NCI-H2107 (cell line): ENCODE results near the gene ASF1A.
A peak's percentile ranks its signal among the peaks of the same experiment; 100 is the strongest.

ENCODE experiments used
- DNase-seq: peaks from one replicate; lab custom pipeline; 2025; lab: John Stamatoyannopoulos, UW

ASF1A gene

GRCh38 chr6:118913161-118913560 is 19.2 kb downstream of the ASF1A start:
- DNase-seq, result no peak

- DNase-seq, result no peak
Observed at GRCh38 chr6:118914598-118914997, 20.6 kb downstream of the ASF1A start.

GRCh38 chr6:118917546-118918328 is 23.8 kb downstream of the ASF1A start:
- no peak for DNase-seq

GRCh38 chr6:118918329-118918725 is 24.4 kb downstream of the ASF1A start:
- no peak for DNase-seq

GRCh38 chr6:118921084-118921483 is 27.1 kb downstream of the ASF1A start:
- DNase-seq, result no peak

- no peak for DNase-seq
Observed at GRCh38 chr6:118923035-118923434, 29.1 kb downstream of the ASF1A start.

GRCh38 chr6:118930680-118931079 is 36.7 kb downstream of the ASF1A start:
- no peak for DNase-seq

GRCh38 chr6:118931436-118931835 is 37.5 kb downstream of the ASF1A start:
- DNase-seq, result no peak

- no peak for DNase-seq
Observed at GRCh38 chr6:118932421-118932820, 38.5 kb downstream of the ASF1A start.

GRCh38 chr6:118933855-118934460 is 40.0 kb downstream of the ASF1A start:
- DNase-seq, result no peak

GRCh38 chr6:118934461-118935330 is 40.7 kb downstream of the ASF1A start, which contains the start of gene MCM9:
Gene MCM9, minus strand, starts transcription at chr6:118935159. Its CDS starts 3,436 bp downstream, at chr6:118931723.
- DNase-seq, result peak; percentile 66

- no peak for DNase-seq
Observed at GRCh38 chr6:118935331-118935668, 41.3 kb downstream of the ASF1A start.

- DNase-seq, result no peak
Observed at GRCh38 chr6:118935978-118936703, 42.2 kb downstream of the ASF1A start.

GRCh38 chr6:118939683-118940082 is 45.7 kb downstream of the ASF1A start:
- DNase-seq, result no peak

GRCh38 chr6:118940770-118941169 is 46.8 kb downstream of the ASF1A start:
- DNase-seq, result no peak

GRCh38 chr6:118945217-118945616 is 51.3 kb downstream of the ASF1A start:
- DNase-seq, result no peak

- no peak for DNase-seq
Observed at GRCh38 chr6:118952683-118953082, 58.7 kb downstream of the ASF1A start.

GRCh38 chr6:118953391-118953790 is 59.4 kb downstream of the ASF1A start:
- DNase-seq, result no peak
